Hematopoietic multipotent progenitor cell treated with erythropoietin and hydrocortisone succinate and interleukin-3 and kit ligand, for 17 days (in vitro differentiated cells): ENCODE data around the gene CENPP.

Experiments used
- DNase-seq: peaks from one replicate; pipeline ENCODE4 v3.0.0-alpha.2; 2015; ENCODE audit warnings: low spot score

The CENPP gene

GRCh38 chr9:92598382-92598781, 272.6 kb downstream of the CENPP start:
- no peak for DNase-seq

GRCh38 chr9:92599938-92600461, 274.2 kb downstream of the CENPP start:
- DNase-seq, result no peak

GRCh38 chr9:92600462-92601261, 274.9 kb downstream of the CENPP start:
- DNase-seq, result no peak

- DNase-seq, result no peak
These were observed 275.7 kb downstream of the CENPP start for GRCh38 chr9:92601451-92601850.

- DNase-seq, result no peak
These were observed 276.7 kb downstream of the CENPP start for GRCh38 chr9:92602413-92602812.

GRCh38 chr9:92603100-92603499, 277.3 kb downstream of the CENPP start:
- no peak for DNase-seq

- no peak for DNase-seq
These were observed 278.2 kb downstream of the CENPP start for GRCh38 chr9:92603990-92604389.

- DNase-seq, result no peak
These were observed 279.5 kb downstream of the CENPP start for GRCh38 chr9:92605224-92605623.

GRCh38 chr9:92607088-92607487, 281.3 kb downstream of the CENPP start:
- DNase-seq, result no peak

GRCh38 chr9:92607773-92608172, 282.0 kb downstream of the CENPP start:
- no peak for DNase-seq

GRCh38 chr9:92608241-92608908, 282.6 kb downstream of the CENPP start:
- DNase-seq, result no peak

GRCh38 chr9:92608909-92609445, 283.2 kb downstream of the CENPP start:
- DNase-seq, result no peak

- no peak for DNase-seq
These were observed 285.0 kb downstream of the CENPP start for GRCh38 chr9:92610470-92611420.

GRCh38 chr9:92611621-92612285, 286.0 kb downstream of the CENPP start:
- no peak for DNase-seq

GRCh38 chr9:92612292-92612691, 286.5 kb downstream of the CENPP start:
- no peak for DNase-seq

- DNase-seq, result no peak
These were observed 287.1 kb downstream of the CENPP start for GRCh38 chr9:92612816-92613215.

GRCh38 chr9:92613268-92614122, 287.7 kb downstream of the CENPP start:
- no peak for DNase-seq

- no peak for DNase-seq
These were observed 288.4 kb downstream of the CENPP start for GRCh38 chr9:92614123-92614510.

- DNase-seq, result no peak
These were observed 289.2 kb downstream of the CENPP start for GRCh38 chr9:92614763-92615461.

- DNase-seq, result no peak
These were observed 290.0 kb downstream of the CENPP start for GRCh38 chr9:92615790-92616189.
